Adrenal gland (tissue), 5 donors: ENCODE data around the gene B9D2.

ENCODE experiments used
- CTCF ChIP-seq, 6 experiments: fragments of 450-650 bp in 4 of 6; fragments of 200-600 bp in 2 of 6; sonication (generic) in 1 of 6; IDR thresholded peaks; 1 replicate in 5 of 6; 2 replicates in 1 of 6; pipeline versions ENCODE4 v1.5.1 to v1.8.0; 2016 to 2021; ENCODE audit warnings: antibody characterized with exemption in 6 of 6, mild to moderate bottlenecking in 2 of 6, moderate library complexity in 1 of 6
- POLR2A ChIP-seq, 2 donors: fragments of 450-650 bp; IDR thresholded peaks; one replicate each; pipeline ENCODE4 v1.6.1; 2017; ENCODE audit warnings: antibody characterized with exemption in 2 of 2, mild to moderate bottlenecking in 2 of 2, moderate library complexity in 1 of 2
- donor health status: DM: no; HTN: no; CAD: no.

DNA sequence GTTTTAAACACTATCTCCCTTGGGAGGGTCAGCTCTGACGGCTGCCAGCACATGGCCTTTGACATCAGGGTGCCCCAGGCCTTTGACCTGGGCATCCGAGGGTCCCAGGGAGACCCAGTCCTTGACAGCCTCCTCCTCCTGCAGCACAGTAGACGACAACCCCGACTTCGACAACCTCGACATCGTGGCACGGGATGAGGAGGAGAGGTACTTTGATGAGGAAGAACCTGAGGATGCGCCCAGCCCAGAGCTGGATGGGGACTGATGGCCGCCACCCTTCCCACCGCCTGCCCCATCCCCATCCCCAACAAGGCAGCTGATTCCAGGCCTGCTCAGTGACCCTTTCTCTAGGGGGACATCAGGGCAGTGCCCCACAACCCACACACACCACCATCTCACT, 41.5 kb downstream of the B9D2 start:
- TF ChIP-seq CTCF (IDR thresholded peaks at IDR 0.05) (no peak), POLR2A (IDR thresholded peaks at IDR 0.05) (no peak)
